Prostate gland (tissue), 1 donor: ENCODE data around the gene MAPK8IP1.

Source experiments
- POLR2A ChIP-seq: fragments of 450-650 bp; IDR thresholded peaks from one replicate; pipeline ENCODE4 v1.6.1; 2016; ENCODE audit warnings: antibody characterized with exemption, mild to moderate bottlenecking
- POLR2AphosphoS5 ChIP-seq: sonication (generic); formaldehyde crosslinking; IDR thresholded peaks from one replicate; pipeline ENCODE4 v1.6.1; 2017; ENCODE audit warnings: antibody characterized with exemption

GRCh38 chr11:45894555-45895247 lies 9.2 kb downstream of the MAPK8IP1 start:
- TF ChIP-seq POLR2AphosphoS5 (no peak), POLR2A (no peak)
